Measurements from ENCODE around the gene FGF22.

DNA sequence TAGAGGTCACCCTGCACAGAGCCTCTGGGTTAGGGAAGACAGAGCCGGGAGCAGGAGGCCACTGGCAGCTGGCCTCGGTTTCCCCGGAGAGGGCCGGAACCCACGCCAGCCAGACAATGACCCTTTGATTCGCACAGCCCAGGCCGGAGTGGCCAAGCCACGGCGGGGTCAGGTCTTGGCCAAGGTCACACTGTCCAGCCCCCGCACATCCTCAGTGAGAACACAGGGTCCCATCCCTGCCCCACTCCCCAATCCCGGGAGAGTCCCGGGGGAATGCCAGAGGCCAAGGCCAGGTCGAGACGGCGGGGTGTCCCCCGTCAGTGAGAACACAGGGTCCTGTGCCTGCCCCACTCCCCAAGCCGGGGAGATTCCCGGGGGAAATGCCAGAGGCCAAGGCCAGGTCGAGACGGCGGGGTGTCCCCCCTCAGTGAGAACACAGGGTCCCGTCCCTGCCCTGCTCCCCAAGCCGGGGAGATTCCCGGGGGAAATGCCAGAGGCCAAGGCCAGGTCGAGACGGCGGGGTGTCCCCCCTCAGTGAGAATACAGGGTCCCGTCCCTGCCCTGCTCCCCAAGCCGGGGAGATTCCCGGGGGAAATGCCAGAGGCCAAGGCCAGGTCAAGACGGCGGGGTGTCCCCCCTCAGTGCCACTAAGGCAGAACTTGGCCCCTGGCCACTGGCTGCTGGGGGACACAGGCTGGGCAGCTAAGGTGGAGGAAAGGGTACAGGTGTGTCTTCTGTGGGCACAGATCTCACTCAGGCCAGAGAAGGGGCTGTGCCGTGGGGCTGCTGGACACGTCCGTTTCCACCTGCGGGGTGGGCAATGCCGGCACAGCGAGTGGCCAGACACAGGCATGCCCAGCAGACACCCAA is 34.8 kb downstream of the FGF22 start:
- TF ChIP-seq TAF1 (IDR thresholded peaks at IDR 0.05; ENCODE audit: low read depth, low read length) (no peak), POLR2AphosphoS5 (IDR thresholded peaks at IDR 0.05; ENCODE audit: low read depth, low read length) (no peak), POLR2A (IDR thresholded peaks at IDR 0.05; ENCODE audit: low read depth, low read length) (no peak), SPI1 (IDR thresholded peaks at IDR 0.05; ENCODE audit: low read depth, low read length) (no peak), PAX5 (IDR thresholded peaks at IDR 0.05; ENCODE audit: insufficient read depth, low read length, severe bottlenecking) (no peak)

Measured in GM12891 (cell line).